Activated CD4-positive, alpha-beta memory T cell treated with anti-CD3 and anti-CD28 coated beads for 36 hours (primary cell): ENCODE results near the gene RPL21. TPM values are rescaled to one million over a fixed set of nuclear protein-coding genes. Genes with fewer than 3 reads are reported as not detected.

ENCODE experiments used
- CTCF ChIA-PET: fragments of 350-600 bp; sonication (Branson Sonifier 250); formaldehyde crosslinking; loops from one replicate; lab custom pipeline; 2021; ENCODE audit warnings: antibody characterized with exemption, inconsistent platforms; lab: Charles Lee
- POLR2A ChIA-PET: fragments of 350-600 bp; sonication (Branson Sonifier 250); formaldehyde crosslinking; loops from one replicate; lab custom pipeline; 2021; ENCODE audit warnings: antibody characterized with exemption; lab: Charles Lee
- DNase-seq: peaks from one replicate; pipeline ENCODE4 v3.0.0-alpha.2; 2020
- H3K27ac Mint-ChIP-seq: one replicate; pipeline ENCODE4 v1.8.0; 2021; ENCODE audit warnings: mixed read lengths
- H3K27me3 Mint-ChIP-seq: one replicate; pipeline ENCODE4 v1.8.0; 2021; ENCODE audit warnings: mixed read lengths
- H3K36me3 Mint-ChIP-seq: one replicate; pipeline ENCODE4 v1.8.0; 2021; ENCODE audit warnings: mixed read lengths
- H3K4me1 Mint-ChIP-seq: one replicate; pipeline ENCODE4 v1.8.0; 2021; ENCODE audit warnings: low read depth, mixed read lengths
- H3K4me3 Mint-ChIP-seq: one replicate; pipeline ENCODE4 v1.8.0; 2021; ENCODE audit warnings: mild to moderate bottlenecking, mixed read lengths
- H3K9me3 Mint-ChIP-seq: one replicate; pipeline ENCODE4 v1.8.0; 2021; ENCODE audit warnings: mixed read lengths
- intact Hi-C: fragments of 100-400 bp; cut with micrococcal nuclease; formaldehyde crosslinking; loops from one replicate; pipeline ENCODE4 v1.15.1; 2023
- total RNA-seq, 2 experiments: library from RNA; stranded (reverse); gene quantifications; one replicate each; pipeline ENCODE4 v1.2.3, GENCODE V29; 2021

RPL21 gene
- total RNA-seq, 2 experiments from 2014 or later: 1,539 to 1,545 TPM

DNA sequence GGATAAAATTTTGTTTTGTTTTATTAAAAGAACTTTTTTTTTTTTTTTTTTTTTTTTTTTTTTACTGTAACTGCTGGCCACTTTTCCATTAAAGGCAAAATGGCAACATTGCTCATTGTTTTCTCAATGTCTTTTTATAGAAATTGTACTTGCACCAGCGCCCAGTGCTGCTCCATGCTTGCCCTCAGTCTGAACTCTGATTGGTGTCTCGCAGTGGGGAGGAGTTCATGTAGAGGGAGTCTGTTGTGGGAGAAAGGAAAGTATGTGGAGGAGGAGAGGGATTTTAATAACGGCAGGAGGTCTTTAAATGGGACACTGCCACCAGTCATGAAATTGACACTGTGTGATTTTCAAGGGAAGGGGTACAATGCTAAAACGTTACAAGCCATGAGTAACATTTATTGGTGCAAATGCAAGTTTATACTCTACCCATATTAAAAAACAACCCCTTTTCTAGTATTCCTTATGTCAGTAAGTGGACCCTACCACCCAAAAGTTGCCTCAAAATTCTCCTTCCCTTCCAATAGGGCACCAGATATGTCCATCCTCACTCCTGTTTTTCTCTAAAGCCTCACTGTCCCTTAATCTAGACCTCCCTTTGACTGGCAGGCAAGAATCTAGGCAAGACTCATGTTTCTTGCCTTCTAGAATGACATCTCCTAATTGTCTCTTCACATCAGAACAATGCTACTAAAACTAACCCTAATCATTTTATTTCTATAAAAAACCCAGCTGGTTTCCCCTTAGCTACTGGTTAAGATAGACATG, 22.5 kb downstream of the RPL21 start:
- no peaks in the 10 kb centered on the region for H3K9me3 Mint-ChIP-seq
- CTCF ChIA-PET: interaction anchor here (1.3 to 2.3 kb wide), 3 partner anchors 20 to 289 kb away, joined by 4 to 6 read pairs (median 6); no protein-coding TSS in a partner anchor
- POLR2A ChIA-PET: interaction anchor here (1.2 kb wide), 1 partner anchor 17 kb away, joined by 4 read pairs; no protein-coding TSS in a partner anchor
- no peaks in the 10 kb centered on the region for H3K36me3 Mint-ChIP-seq
- no peak for DNase-seq
- peaks cover 8% of the 10 kb centered on the region for H3K4me1 Mint-ChIP-seq
- no peak overlapping the region for H3K27ac Mint-ChIP-seq
- H3K27me3 Mint-ChIP-seq: peaks cover 19% of the 10 kb centered on the region
- no peak overlapping the region for H3K4me3 Mint-ChIP-seq
- intact Hi-C loops: loop anchor here (5.0 kb wide), 1 partner anchor 78 kb away; no protein-coding TSS in a partner anchor

DNA sequence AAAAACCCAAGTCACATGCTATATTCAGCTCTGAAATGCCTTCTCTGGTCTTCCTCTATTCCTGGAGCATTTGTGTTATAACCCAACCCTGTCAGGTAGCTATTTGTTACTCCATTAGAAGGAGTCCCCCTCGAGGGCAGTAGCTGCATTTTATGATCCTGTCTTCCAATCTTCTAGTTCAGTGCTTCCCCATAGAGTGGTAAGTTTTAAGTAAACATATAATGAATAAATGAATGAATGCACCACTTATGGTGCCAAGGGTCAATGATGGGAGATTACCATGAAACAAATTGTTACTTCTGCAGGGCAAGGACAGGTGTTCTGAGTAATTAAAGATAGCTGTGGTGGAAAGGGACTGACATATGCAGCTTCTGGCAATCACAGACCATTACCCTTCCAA, 23.3 kb downstream of the RPL21 start:
- Mint-ChIP-seq H3K36me3 (no peaks in the 10 kb centered on the region), H3K4me3 (no peak overlapping the region), H3K27ac (no peak overlapping the region), H3K27me3 (peaks cover 19% of the 10 kb centered on the region), H3K4me1 (peaks cover 8% of the 10 kb centered on the region), H3K9me3 (no peaks in the 10 kb centered on the region)
- DNase-seq: no peak
- ChIA-PET POLR2A (interaction anchor here (1.2 kb wide), 1 partner anchor 17 kb away, joined by 4 read pairs; no protein-coding TSS in a partner anchor), CTCF (interaction anchor here (0.7 to 2.3 kb wide), 6 partner anchors 9 to 289 kb away, joined by 3 to 7 read pairs (median 5); no protein-coding TSS in a partner anchor)
- intact Hi-C loops: loop anchor here (5.0 kb wide), 1 partner anchor 78 kb away; no protein-coding TSS in a partner anchor

DNA sequence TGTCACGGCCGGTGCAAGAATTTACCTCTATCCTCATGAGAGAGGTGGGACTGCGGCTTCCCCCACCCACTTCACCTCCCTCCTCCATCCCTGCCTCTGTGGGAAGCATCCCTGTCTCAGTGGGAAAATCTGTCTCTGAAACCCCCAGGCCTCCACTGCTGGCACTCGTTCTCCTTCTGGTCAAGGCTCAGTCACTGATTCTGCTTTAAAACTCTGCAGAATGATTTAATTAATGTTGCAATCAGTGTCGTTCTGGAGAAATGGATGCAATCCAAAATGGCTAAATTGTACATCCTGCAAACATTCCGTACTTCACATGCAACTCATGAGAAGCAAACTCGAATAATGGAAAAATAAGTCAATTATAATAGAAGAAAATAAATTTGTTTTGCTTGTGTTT, 24.8 kb downstream of the RPL21 start:
- H3K4me1 Mint-ChIP-seq: peaks cover 3% of the 10 kb centered on the region
- H3K27me3 Mint-ChIP-seq: peaks cover 16% of the 10 kb centered on the region
- no peaks in the 10 kb centered on the region for H3K36me3 Mint-ChIP-seq
- H3K9me3 Mint-ChIP-seq: no peaks in the 10 kb centered on the region
- no peak overlapping the region for H3K4me3 Mint-ChIP-seq
- intact Hi-C loops: no loop called here
- ChIA-PET CTCF (interaction anchor here (1.5 to 1.6 kb wide), 2 partner anchors 83 to 86 kb away, joined by 7 to 9 read pairs; no protein-coding TSS in a partner anchor), POLR2A (no interaction called here)
- no peak overlapping the region for H3K27ac Mint-ChIP-seq
- DNase-seq: no peak

DNA sequence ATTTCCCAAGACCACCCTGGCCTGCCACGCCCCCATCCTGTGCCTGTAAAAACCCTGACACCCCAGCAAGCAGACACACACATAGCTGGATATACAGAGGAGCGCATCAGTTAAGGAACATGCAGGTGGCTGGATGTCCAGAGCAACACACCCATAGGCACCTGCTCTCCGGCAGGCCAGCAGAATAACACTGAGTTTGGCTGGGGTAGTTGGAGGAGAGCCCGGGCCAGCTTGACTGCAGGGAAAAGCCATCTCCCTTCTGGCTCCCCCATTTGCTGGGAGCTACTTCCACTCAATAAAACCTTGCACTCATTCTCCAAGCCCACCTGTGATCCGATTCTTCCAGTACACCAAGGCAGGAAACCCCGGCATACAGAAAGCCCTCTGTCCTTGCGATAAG, 28.1 kb downstream of the RPL21 start:
- peaks cover 6% of the 10 kb centered on the region for H3K27me3 Mint-ChIP-seq
- POLR2A ChIA-PET: no interaction called here
- H3K4me1 Mint-ChIP-seq: no peaks in the 10 kb centered on the region
- H3K27ac Mint-ChIP-seq: no peak overlapping the region
- no peak overlapping the region for H3K4me3 Mint-ChIP-seq
- no peaks in the 10 kb centered on the region for H3K9me3 Mint-ChIP-seq
- CTCF ChIA-PET: interaction anchor here (1.4 to 1.7 kb wide), 2 partner anchors 9 to 294 kb away, joined by 3 to 4 read pairs; partner anchors contain the start of gene RASL11A
- no peak for DNase-seq
- intact Hi-C loops: no loop called here
- no peaks in the 10 kb centered on the region for H3K36me3 Mint-ChIP-seq

DNA sequence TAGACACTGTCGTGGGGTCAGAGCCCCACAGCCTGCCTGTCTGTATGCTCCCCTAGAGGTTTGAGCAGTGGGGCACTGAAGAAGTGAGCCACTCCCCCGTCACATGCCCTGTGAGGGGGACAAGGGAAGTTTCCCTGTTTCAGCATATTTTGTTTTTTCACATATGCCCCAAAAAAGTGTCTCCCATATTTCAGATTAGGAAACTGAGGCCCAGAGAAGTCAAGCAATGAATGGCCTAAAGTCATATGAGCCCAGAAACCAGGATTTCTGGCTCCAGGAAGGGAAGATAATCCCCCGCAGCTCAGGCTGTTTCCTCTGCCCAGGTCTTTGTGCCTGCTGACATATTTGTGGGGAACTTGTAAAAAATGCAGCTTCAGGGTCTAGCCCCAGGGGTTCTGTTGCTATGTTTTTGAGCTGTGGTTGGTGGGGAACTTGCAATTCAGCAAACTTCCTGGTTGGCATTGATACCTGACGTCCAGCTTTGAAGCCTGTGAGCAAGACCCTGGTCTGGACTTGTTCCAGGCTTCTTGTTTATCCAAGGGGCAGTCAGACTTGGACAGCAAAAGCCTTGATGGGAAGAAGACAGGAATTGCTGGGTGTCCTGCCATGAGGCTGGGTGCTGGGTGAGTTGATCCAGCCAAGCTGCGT, 28.8 kb downstream of the RPL21 start:
- intact Hi-C loops: no loop called here
- Mint-ChIP-seq H3K9me3 (no peaks in the 10 kb centered on the region), H3K36me3 (no peaks in the 10 kb centered on the region), H3K4me3 (no peak overlapping the region), H3K27me3 (peaks cover 6% of the 10 kb centered on the region), H3K27ac (no peak overlapping the region), H3K4me1 (no peaks in the 10 kb centered on the region)
- DNase-seq: no peak
- ChIA-PET CTCF (no interaction called here), POLR2A (no interaction called here)

DNA sequence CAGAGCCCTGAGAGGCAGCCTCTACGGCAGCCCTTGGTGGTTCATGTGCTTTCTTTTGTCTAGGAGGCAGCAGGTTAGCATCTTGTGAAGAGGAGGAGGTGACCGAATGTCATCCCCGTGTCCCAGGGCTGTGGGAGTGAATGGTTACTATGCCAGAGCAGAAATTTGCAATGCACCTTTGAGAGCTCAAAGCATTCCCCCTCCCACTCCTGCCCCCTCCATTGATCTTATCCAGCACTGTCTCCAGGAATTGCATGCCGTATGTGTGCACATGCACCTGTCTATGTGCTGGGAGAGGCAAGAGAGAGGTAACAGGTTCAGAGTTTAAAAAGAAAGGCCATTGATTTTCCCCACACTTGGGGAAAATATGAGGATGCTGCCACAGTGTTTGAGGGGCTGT, 29.5 kb downstream of the RPL21 start:
- no peak for DNase-seq
- H3K4me3 Mint-ChIP-seq: no peak overlapping the region
- intact Hi-C loops: no loop called here

DNA sequence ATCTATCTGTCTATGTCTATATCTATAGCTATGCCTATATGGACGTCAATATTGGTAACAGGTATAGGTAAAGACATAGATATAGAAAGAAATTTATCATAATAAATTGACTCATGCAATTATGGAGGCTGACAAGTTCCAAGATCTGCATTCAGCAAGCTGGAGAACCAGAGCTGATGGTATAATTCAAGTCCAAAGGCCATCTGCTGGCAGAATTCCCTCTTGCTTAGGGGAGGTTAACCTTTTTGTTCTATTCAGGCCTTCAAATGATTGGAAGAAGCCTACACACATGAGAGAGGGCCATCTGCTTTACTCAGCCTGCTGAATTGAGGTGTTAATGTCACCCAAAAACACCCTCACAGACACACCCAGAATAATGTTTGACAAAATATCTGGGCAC, 30.1 kb downstream of the RPL21 start:
- Mint-ChIP-seq H3K36me3 (no peaks in the 10 kb centered on the region), H3K4me3 (no peak overlapping the region), H3K4me1 (no peaks in the 10 kb centered on the region), H3K27me3 (no peaks in the 10 kb centered on the region), H3K27ac (no peak overlapping the region), H3K9me3 (no peaks in the 10 kb centered on the region)
- POLR2A ChIA-PET: no interaction called here
- CTCF ChIA-PET: interaction anchor here (1.4 to 1.9 kb wide), 2 partner anchors 11 to 296 kb away, joined by 7 to 11 read pairs; partner anchors contain the start of gene RASL11A
- intact Hi-C loops: no loop called here
- DNase-seq: no peak

More for the DNA sequence above, 29.5 kb downstream of the RPL21 start:
- ChIA-PET POLR2A (no interaction called here), CTCF (interaction anchor here (1.4 to 1.9 kb wide), 2 partner anchors 10 to 295 kb away, joined by 7 to 11 read pairs; partner anchors contain the start of gene RASL11A)
- Mint-ChIP-seq H3K9me3 (no peaks in the 10 kb centered on the region), H3K27me3 (peaks cover 3% of the 10 kb centered on the region), H3K36me3 (no peaks in the 10 kb centered on the region), H3K4me1 (no peaks in the 10 kb centered on the region), H3K27ac (no peak overlapping the region)

DNA sequence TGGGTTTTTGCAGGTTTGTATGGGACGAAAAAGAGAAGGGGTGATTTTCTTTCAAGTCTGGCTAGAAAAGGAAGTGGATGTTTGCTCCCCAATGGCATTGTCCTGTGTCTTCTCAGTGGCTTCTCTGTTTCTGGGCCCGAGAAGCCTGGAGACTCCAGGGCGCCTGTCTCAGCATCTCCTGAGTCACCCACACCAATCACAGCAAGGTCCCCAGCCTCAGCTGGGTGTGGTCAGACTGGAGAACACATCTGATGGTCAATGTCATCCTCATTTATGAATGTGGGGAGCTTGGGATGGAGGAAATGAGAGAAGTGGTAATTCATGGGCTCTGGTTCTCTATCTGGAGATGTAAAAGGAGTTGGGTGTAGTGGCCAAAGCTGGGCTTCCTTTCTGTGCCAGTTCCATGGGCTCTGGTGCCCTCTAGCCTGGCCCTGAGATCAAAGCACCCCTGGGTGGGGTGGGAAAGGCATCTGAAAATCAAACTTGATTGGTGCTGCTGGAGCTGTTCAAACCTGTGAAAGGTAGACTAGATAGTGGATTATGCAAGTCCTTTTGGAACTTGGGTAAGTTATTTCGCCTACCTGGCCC, 32.6 kb downstream of the RPL21 start:
- ChIA-PET CTCF (interaction anchor here (0.7 to 2.6 kb wide), 7 partner anchors 9 to 337 kb away, joined by 3 to 23 read pairs (median 3); partner anchors contain the start of gene RASL11A), POLR2A (interaction anchor here (0.6 kb wide), 1 partner anchor 299 kb away, joined by 6 read pairs; no protein-coding TSS in a partner anchor)
- Mint-ChIP-seq H3K9me3 (no peaks in the 10 kb centered on the region), H3K4me1 (no peaks in the 10 kb centered on the region), H3K27ac (no peak overlapping the region), H3K4me3 (no peak overlapping the region), H3K36me3 (no peaks in the 10 kb centered on the region), H3K27me3 (no peaks in the 10 kb centered on the region)
- peak; percentile 51 for DNase-seq
- intact Hi-C loops: loop anchor here (1.0 kb wide), 1 partner anchor 299 kb away; no protein-coding TSS in a partner anchor

DNA sequence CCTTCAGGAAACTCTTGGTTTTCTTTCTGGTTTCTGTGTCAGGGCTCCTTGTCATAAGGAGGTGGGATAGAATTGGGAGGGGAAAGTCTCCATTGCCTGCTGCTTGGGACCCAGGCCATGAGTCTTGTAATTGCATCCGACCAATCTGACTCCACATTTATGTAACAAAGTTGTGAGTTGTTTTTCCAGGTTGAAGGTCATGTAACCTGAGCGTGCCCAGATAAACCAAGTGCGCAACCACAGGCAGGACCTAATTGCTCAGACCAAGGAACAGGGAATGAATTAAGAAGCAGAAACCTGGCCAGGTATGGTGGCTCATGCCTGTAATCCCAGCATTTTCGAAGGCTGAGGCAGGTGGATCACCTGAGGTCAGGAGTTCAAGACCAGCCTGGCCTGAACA, 37.0 kb downstream of the RPL21 start:
- peaks cover 6% of the 10 kb centered on the region for H3K4me1 Mint-ChIP-seq
- H3K9me3 Mint-ChIP-seq: no peaks in the 10 kb centered on the region
- intact Hi-C loops: no loop called here
- ChIA-PET CTCF (no interaction called here), POLR2A (no interaction called here)
- H3K27me3 Mint-ChIP-seq: no peaks in the 10 kb centered on the region
- DNase-seq: no peak
- no peak overlapping the region for H3K27ac Mint-ChIP-seq
- no peak overlapping the region for H3K4me3 Mint-ChIP-seq
- H3K36me3 Mint-ChIP-seq: no peaks in the 10 kb centered on the region

DNA sequence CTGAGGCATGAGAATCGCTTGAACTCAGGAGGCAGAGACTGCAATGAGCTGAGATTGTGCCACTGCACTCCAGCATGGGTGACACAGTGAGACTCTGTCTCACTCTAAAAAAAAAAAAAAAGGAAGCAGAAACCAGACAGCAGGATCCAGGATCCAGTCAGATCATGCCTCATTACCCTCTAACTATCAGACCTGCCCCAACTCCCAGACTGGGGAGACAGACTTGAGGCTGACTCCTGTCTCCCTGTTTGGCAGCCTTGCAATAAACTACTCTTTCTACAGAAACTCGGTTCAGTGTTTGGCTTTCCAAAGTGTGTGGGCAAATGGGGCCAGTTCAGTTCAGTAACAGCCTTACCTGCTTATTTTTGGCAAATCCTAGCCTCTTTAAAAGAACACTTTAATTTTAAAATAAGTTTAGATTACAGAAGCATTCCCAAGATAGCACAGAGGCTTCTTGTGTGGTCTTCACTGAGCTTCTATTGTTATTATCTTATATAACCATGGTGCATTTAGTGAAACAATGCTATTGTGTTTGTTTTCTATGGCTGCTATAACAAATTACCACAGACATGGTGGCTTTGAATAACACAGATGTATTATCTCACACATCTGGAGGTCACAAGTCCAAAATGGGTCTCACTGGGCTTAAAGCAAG, 37.8 kb downstream of the RPL21 start:
- Mint-ChIP-seq H3K27ac (no peak overlapping the region), H3K27me3 (no peaks in the 10 kb centered on the region), H3K36me3 (no peaks in the 10 kb centered on the region), H3K4me1 (peaks cover 13% of the 10 kb centered on the region), H3K9me3 (no peaks in the 10 kb centered on the region), H3K4me3 (no peak overlapping the region)
- no peak for DNase-seq
- POLR2A ChIA-PET: no interaction called here
- CTCF ChIA-PET: no interaction called here
- intact Hi-C loops: no loop called here

DNA sequence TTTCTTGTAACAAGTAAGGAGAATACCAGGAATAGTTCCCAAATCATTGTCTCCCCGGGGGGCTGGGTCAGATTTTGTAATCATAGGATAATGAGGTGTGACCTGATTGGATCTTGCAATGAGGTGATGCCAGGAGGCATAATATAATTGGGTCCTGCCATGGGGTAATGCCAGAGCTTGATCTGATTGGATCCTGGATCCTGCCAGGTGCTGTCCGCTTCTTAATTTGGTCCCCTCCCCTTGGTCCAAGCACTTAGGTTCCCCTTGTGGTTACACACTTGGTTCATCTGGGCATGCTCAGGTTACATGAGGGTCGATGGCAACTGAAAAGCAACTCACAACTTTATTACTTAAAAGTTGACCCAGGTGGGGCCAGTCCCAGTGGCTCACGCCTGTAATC, 39.4 kb downstream of the RPL21 start:
- Mint-ChIP-seq H3K4me3 (no peak overlapping the region), H3K27ac (no peak overlapping the region), H3K9me3 (no peaks in the 10 kb centered on the region), H3K4me1 (peaks cover 24% of the 10 kb centered on the region), H3K36me3 (no peaks in the 10 kb centered on the region), H3K27me3 (no peaks in the 10 kb centered on the region)
- DNase-seq: no peak
- ChIA-PET CTCF (interaction anchor here (1.5 kb wide), 1 partner anchor 49 kb away, joined by 3 read pairs; no protein-coding TSS in a partner anchor), POLR2A (no interaction called here)
- intact Hi-C loops: no loop called here
